Osteocyte (in vitro differentiated cells): ENCODE measurements around the gene BANP. TPM values are rescaled to one million over a fixed set of nuclear protein-coding genes. Genes with fewer than 3 reads are reported as not detected.
A peak's percentile ranks its signal among the peaks of the same experiment; 100 is the strongest.
"Not testable (repeated sequence)": the region's sequence is repeated elsewhere in the genome, so short reads cannot be mapped to it uniquely, and the experiment has no call there.

Experiments
- DNase-seq: peaks from one replicate; pipeline ENCODE4 v3.0.0; 2021; ENCODE audit warnings: mixed read lengths; ENCODE audit not compliant: unreplicated experiment; ENCODE audit errors: extremely low spot score
- H3K27ac Mint-ChIP-seq: one replicate; pipeline ENCODE4 v1.8.0; 2021; ENCODE audit warnings: mild to moderate bottlenecking, mixed read lengths; ENCODE audit not compliant: unreplicated experiment
- H3K27me3 Mint-ChIP-seq: one replicate; pipeline ENCODE4 v1.8.0; 2021; ENCODE audit warnings: mixed read lengths; ENCODE audit not compliant: unreplicated experiment
- H3K36me3 Mint-ChIP-seq: one replicate; pipeline ENCODE4 v1.8.0; 2021; ENCODE audit warnings: mixed read lengths; ENCODE audit not compliant: unreplicated experiment
- H3K4me1 Mint-ChIP-seq: one replicate; pipeline ENCODE4 v1.8.0; 2021; ENCODE audit warnings: mixed read lengths; ENCODE audit not compliant: unreplicated experiment
- H3K4me3 Mint-ChIP-seq: one replicate; pipeline ENCODE4 v1.8.0; 2021; ENCODE audit warnings: mild to moderate bottlenecking, moderate library complexity, mixed read lengths; ENCODE audit not compliant: unreplicated experiment
- H3K9me3 Mint-ChIP-seq: one replicate; pipeline ENCODE4 v1.8.0; 2021; ENCODE audit warnings: mixed read lengths; ENCODE audit not compliant: unreplicated experiment
- CTCF ChIP-seq: fragments of 200-600 bp; sonication (generic); IDR thresholded peaks from 2 replicates; pipeline ENCODE4 v1.5.0; 2021; ENCODE audit warnings: antibody characterized with exemption, mild to moderate bottlenecking, moderate library complexity
- total RNA-seq: library from RNA; stranded (reverse); gene quantifications from 2 replicates; pipeline ENCODE4 v1.2.1, GENCODE V29; 2021

BANP gene
- total RNA-seq, 1 donor from 2014 or later: 20.5 TPM

DNA sequence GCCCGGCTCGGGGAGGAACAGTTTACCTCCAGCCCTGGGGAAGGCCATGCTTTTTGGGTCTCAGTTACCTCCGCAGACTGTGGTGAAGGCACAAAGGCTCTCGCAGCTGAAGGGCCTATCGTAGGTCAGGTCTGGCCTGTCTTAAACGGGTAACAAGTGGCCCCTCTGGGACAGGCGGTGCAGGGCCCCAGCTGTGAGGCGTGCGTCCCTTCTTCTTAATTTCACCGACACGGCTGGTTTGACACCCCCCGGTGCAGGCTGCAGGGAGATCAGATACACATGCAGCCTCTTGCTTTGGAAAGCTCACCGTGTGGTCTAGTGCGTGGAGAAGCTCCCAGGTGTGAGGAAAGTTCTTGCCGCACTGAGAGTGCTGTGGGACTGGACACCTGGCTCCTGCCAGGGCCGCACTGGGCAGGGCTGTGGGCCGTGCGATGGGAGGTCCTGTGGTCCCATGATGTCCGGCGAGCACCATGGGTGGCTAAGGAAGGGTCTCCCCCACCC lies 162.4 kb downstream of the BANP start:
- no peak for DNase-seq
- Mint-ChIP-seq H3K27ac (no peak overlapping the region), H3K36me3 (no peaks in the 10 kb centered on the region), H3K9me3 (no peaks in the 10 kb centered on the region), H3K27me3 (peaks cover 13% of the 10 kb centered on the region), H3K4me1 (peaks cover 23% of the 10 kb centered on the region), H3K4me3 (no peak overlapping the region)
- no peak for TF ChIP-seq CTCF

GRCh38 chr16:88114541-88115228 lies 163.5 kb downstream of the BANP start:
- H3K4me3 Mint-ChIP-seq, H3K36me3 Mint-ChIP-seq, H3K9me3 Mint-ChIP-seq, H3K27ac Mint-ChIP-seq, DNase-seq: not testable (repeated sequence)
- Mint-ChIP-seq H3K27me3 (peaks cover 12% of the 10 kb centered on the region), H3K4me1 (peaks cover 34% of the 10 kb centered on the region)

- DNase-seq: no peak
- H3K9me3 Mint-ChIP-seq: no peaks in the 10 kb centered on the region
- peaks cover 37% of the 10 kb centered on the region for H3K4me1 Mint-ChIP-seq
- no peaks in the 10 kb centered on the region for H3K36me3 Mint-ChIP-seq
- no peak overlapping the region for H3K4me3 Mint-ChIP-seq
- TF ChIP-seq CTCF: no peak
- H3K27ac Mint-ChIP-seq: no peak overlapping the region
- peaks cover 11% of the 10 kb centered on the region for H3K27me3 Mint-ChIP-seq
Observed at GRCh38 chr16:88116121-88116520, 164.9 kb downstream of the BANP start.

GRCh38 chr16:88117476-88117868 lies 166.2 kb downstream of the BANP start:
- Mint-ChIP-seq H3K27ac (peak overlapping the region; percentile 57), H3K4me3 (no peak overlapping the region), H3K4me1 (peaks cover 42% of the 10 kb centered on the region), H3K36me3 (no peaks in the 10 kb centered on the region), H3K9me3 (no peaks in the 10 kb centered on the region), H3K27me3 (peaks cover under 1% of the 10 kb centered on the region)
- no peak for DNase-seq
- TF ChIP-seq CTCF: no peak

DNA sequence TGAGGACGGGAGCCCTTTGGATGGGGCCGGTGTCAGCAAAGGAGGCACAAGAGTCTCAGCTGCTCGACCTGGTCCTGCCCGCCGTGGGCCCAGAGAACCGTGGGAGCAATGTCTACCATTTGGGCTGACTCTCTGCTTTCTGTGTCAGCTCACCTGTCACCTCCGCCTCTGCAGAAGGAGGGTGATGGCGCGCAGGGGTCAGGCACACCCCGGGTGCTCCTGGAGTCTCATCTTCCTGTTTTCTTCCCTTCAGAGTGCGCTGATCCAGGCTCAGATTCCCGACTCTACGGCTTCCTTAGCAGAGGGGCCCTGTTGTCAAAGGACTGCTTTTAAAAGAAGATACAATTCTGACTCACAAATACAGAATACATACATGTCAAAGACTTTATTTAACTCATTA lies 167.1 kb downstream of the BANP start:
- DNase-seq: no peak
- H3K4me3 Mint-ChIP-seq: peak overlapping the region; percentile 10
- TF ChIP-seq CTCF: no peak
- no peaks in the 10 kb centered on the region for H3K9me3 Mint-ChIP-seq
- H3K27ac Mint-ChIP-seq: peak overlapping the region; percentile 95
- no peaks in the 10 kb centered on the region for H3K36me3 Mint-ChIP-seq
- H3K4me1 Mint-ChIP-seq: peaks cover 42% of the 10 kb centered on the region
- H3K27me3 Mint-ChIP-seq: no peaks in the 10 kb centered on the region

GRCh38 chr16:88118852-88119741 lies 167.9 kb downstream of the BANP start:
- not testable (repeated sequence) for DNase-seq, H3K9me3 Mint-ChIP-seq, H3K27me3 Mint-ChIP-seq, H3K36me3 Mint-ChIP-seq
- peaks cover 42% of the 10 kb centered on the region for H3K4me1 Mint-ChIP-seq
- H3K27ac Mint-ChIP-seq: peak overlapping the region; percentile 95
- H3K4me3 Mint-ChIP-seq: peak overlapping the region; percentile 10

DNA sequence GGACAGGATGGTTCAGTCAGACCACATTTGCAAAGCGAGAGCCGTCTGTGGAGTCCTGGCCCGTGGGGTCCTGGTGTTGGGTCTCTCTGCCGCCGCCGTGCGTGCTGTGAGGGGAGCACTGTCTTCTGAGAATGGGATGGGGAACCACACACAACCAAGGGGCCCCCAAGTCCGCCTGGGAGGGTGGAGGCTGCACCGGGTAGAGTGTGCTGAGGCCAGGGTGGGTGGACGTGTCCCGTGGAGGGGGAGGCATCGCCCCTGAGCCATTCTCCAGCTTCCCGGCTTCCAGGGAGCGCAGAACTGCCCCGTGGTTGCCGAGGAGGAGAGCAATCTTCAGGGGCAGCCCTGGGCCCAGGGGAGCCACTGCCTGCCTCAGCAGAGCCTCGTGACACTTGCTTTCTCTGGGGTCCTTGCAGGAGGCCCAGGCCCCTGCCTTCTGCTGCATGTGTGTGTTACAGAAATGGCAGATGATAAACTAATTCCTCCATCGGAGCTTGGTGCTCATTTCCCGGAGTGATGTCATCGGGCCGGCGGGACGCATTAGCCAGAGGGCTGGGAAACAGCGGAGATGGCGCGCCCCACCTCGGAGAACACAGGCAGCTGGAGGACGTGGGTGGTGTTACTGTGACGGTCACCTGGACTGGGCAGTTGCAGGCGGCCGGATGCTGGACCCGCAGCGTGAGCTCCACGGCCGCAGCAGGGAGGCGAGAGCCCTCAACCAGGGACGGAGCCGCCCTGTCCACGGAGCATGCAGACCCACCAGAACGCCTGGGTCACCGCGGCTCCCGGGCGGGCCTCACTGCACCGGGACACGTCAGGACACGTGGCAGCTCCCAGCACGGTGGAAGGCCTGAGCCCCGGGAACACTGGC lies 168.9 kb downstream of the BANP start:
- not testable (repeated sequence) for H3K36me3 Mint-ChIP-seq, H3K4me3 Mint-ChIP-seq, DNase-seq, H3K9me3 Mint-ChIP-seq, H3K27me3 Mint-ChIP-seq
- Mint-ChIP-seq H3K27ac (peak overlapping the region; percentile 95), H3K4me1 (peaks cover 42% of the 10 kb centered on the region)
